RWPE1 (cell line): ENCODE results near the gene RHEB.

ENCODE experiments used
- CTCF ChIA-PET: fragments of 350-600 bp; sonication (Branson Sonifier 250); formaldehyde crosslinking; extraction: SDS; loops from one replicate; lab custom pipeline; 2021; lab: Yijun Ruan, JAX
- POLR2A ChIA-PET: fragments of 400-600 bp; formaldehyde crosslinking; extraction: SDS; loops from one replicate; lab custom pipeline; 2020; ENCODE audit warnings: antibody characterized with exemption; ENCODE audit not compliant: low non-redundant PET; lab: Yijun Ruan, JAX
- DNase-seq: peaks from one replicate; pipeline ENCODE4 v3.0.0; 2012; ENCODE audit warnings: low spot score
- H3K27ac ChIP-seq: fragments of 450-650 bp; 2 replicates; pipeline ENCODE4 v1.5.1; 2017
- TF ChIP-seq, protein P1 (sequence below): fragments of 450-650 bp; conservative IDR thresholded peaks from 2 replicates; pipeline ENCODE4 v1.5.1; 2017; ENCODE audit warnings: low read depth, mild to moderate bottlenecking

The RHEB gene

DNA sequence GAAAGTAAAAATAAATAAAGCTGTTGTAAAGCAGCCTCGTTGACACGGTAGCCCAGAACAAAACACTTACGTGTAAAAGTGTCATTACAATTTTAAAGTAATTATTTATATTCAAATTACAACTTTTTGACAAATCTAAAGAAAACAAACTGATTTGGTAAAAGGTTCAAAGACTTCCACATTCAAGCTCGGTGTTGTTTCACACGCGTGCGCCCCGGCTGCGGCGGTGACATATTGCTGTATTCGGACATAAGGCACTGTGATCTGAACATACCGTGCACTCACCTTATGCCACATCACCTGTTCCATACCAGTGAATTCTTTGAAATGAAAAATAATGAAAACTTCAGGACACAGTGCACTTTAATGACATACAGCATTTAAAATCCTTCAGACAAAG lies 36.9 kb upstream of the RHEB start:
- POLR2A ChIA-PET, result no interaction called here
- no peak overlapping the region for H3K27ac ChIP-seq
- CTCF ChIA-PET, result interaction anchor here (0.6 kb wide), 1 partner anchor 21 kb away, joined by 9 read pairs; no protein-coding TSS in a partner anchor
- TF ChIP-seq, protein P1, sequence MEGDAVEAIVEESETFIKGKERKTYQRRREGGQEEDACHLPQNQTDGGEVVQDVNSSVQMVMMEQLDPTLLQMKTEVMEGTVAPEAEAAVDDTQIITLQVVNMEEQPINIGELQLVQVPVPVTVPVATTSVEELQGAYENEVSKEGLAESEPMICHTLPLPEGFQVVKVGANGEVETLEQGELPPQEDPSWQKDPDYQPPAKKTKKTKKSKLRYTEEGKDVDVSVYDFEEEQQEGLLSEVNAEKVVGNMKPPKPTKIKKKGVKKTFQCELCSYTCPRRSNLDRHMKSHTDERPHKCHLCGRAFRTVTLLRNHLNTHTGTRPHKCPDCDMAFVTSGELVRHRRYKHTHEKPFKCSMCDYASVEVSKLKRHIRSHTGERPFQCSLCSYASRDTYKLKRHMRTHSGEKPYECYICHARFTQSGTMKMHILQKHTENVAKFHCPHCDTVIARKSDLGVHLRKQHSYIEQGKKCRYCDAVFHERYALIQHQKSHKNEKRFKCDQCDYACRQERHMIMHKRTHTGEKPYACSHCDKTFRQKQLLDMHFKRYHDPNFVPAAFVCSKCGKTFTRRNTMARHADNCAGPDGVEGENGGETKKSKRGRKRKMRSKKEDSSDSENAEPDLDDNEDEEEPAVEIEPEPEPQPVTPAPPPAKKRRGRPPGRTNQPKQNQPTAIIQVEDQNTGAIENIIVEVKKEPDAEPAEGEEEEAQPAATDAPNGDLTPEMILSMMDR, result no peak
- no peak for DNase-seq

DNA sequence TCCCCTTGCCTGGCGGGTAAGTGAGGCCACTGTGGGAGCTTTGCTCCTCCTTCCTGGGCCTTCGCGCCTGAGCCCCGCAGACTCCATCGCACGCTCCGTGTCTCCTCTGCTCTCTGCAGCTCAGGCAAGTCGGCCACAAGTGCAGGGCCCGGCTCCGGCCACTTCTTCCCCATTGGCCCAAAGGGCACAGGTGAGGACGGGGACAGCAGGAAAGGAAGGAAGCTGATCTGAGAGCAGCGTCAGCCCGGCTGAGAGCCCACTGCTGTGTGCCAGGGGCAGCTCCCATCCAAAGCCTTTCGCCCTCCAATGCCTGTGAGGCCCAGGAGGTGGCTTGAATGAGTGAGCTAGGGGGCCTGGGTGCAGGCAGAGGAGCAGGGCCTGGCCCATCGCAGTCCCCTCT lies 33.7 kb upstream of the RHEB start:
- ChIA-PET CTCF (interaction anchor here (0.7 to 0.8 kb wide), 2 partner anchors 9 to 137 kb away, joined by 3 read pairs; no protein-coding TSS in a partner anchor), POLR2A (no interaction called here)
- H3K27ac ChIP-seq, result no peak overlapping the region
- TF ChIP-seq, protein P1, result no peak
- DNase-seq, result no peak

DNA sequence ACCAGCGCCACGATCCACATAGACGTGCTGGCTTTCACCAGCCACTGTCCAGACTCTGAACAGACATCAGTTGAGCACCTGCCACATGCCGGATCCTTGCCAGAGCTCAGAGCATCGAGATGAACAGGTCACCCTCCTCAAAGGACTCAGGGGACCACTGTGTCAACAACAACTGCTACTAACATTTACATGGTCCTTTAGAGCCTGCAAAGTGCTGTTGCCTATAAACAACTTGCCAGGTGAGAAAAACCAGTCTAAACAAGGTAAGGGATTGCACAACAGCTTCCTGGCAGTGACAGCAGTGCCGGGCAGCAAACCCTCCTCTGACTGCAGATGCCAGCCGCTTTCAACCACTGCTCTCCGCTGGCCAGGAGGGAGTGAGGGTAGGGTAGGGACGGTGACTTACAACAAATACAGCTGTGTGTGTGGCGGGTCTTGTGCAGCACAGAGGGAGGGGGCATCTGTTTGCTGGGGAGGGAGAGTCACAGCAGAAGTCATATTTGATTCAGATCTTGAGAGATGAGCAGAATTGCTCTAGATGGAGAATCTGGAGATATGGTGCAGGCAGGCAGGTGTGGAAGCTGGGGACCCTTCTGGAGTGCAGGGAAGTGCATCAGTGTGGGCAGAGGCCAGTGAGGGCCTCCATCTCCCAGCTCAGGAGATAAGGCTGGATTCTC lies 32.8 kb upstream of the RHEB start:
- DNase-seq, result peak; percentile 60
- TF ChIP-seq, protein P1, result no peak
- peak overlapping the region; percentile 44 for H3K27ac ChIP-seq
- POLR2A ChIA-PET, result no interaction called here
- CTCF ChIA-PET, result interaction anchor here (0.8 kb wide), 1 partner anchor 10 kb away, joined by 3 read pairs; no protein-coding TSS in a partner anchor

DNA sequence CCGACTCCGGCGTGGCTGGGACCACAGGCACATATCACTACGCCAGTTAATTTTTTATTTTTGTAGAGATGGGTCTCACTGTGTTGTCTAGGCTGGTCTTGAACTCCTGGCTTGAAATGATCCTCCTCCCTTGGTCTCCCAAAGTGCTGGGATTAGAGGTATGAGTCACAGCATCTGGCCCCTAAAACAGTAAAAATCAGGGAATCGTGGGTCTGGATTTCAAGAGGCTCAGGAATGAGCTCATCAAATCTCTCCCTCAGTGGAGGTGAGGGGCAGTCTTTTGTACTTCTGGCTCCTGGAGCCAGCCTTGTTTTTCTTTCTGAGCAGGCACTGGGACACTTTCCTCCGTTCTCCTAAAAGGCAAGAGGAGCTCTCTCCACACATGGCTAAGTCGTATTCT lies 32.1 kb upstream of the RHEB start:
- ChIA-PET CTCF (no interaction called here), POLR2A (no interaction called here)

DNA sequence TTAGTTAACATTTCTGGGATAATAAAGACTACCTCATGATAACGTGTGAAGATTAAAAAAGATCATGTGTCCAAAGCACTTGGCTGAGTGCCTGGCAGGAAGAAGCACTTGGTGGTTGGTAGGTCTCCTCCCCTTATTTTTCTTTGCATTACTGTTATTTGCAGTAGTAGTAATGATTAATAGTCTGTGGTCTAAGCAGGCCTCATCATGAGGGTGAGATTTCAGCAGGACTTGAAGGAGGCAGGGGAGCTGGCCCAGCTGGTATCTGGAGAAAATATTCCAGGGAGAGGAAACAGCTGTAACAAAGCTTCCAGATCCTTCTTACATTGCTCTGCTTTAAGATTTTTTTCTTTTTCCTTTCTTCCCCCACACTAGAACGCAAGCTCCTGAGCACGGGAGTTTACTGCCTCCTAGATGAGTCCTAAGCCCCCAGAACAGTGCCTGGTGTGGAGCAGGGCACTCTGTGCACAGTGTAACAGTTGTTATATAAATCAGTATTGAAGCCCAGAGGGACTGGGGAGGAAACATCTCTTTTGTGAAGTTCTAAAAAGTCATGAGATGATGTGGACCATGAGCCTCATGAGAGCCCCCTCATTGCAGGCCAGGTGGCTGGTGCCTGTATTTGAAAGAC lies 31.1 kb upstream of the RHEB start:
- ChIA-PET CTCF (no interaction called here), POLR2A (no interaction called here)
- TF ChIP-seq, protein P1, result no peak
- no peak overlapping the region for H3K27ac ChIP-seq
- peak; percentile 18 for DNase-seq

More for the DNA sequence above, 32.1 kb upstream of the RHEB start:
- H3K27ac ChIP-seq, result peak overlapping the region; percentile 44
- TF ChIP-seq, protein P1, result no peak
- no peak for DNase-seq

DNA sequence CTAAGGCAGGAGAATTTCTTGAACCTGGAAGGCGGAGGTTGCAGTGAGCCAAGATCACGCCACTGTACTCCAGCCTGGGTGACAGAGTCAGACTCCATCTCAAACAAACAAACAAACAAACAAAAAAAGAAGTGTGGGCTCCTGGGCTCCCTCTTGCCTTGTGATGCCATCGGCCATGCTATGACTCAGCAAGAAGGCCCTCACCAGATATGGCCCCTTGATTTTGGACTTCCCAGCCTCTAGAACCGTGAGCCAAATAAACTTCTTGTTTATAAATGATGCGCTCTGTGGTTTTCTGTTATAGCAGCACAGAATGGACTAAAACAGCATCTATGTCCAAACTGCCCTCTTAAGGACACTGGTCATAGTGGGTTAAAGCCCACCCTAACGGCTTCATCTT lies 29.9 kb upstream of the RHEB start:
- ChIA-PET CTCF (no interaction called here), POLR2A (no interaction called here)
- TF ChIP-seq, protein P1, result no peak
- DNase-seq, result no peak
- H3K27ac ChIP-seq, result no peak overlapping the region
